Coronary artery (tissue), 2 donors: ENCODE measurements around the gene TEC.

Experiments
- DNase-seq: peaks from one replicate; pipeline ENCODE4 v3.0.0-alpha.2; 2017; ENCODE audit warnings: low spot score
- H3K27ac ChIP-seq, 2 donors: fragments of 200-600 bp; sonication (generic); one replicate each; pipeline ENCODE4 v1.5.1; 2016 to 2019
- H3K4me3 ChIP-seq: fragments of 200-600 bp; sonication (generic); 2 replicates; pipeline ENCODE4 v1.5.1; 2016; ENCODE audit warnings: mild to moderate bottlenecking, moderate library complexity
- TF ChIP-seq, protein P1 (sequence below): fragments of 200-600 bp; sonication (generic); IDR thresholded peaks from one replicate; pipeline ENCODE4 v1.5.1; 2019; ENCODE audit warnings: antibody characterized with exemption

Gene TEC

DNA sequence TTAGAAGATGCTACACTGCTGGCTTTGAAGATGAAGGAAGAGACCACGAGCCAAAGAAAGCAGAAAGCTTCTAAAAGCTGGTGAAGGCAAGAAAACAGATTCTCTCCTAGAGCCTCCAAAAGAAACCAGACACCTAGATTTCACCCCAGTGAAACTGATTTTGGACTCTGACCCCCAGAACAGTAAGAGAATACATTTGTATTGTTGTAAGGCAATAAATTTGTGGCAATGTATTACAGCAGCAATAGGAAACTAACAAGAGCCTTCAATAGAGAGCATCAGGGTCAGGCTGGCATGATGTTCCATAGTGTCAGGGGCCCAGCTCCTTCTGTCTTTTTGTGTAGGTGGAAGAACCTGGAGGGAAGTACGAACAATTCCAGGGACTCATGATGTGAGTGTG lies 6.0 kb upstream of the TEC start:
- H3K4me3 ChIP-seq: no peak overlapping the region
- no peak for DNase-seq
- TF ChIP-seq, protein P1, sequence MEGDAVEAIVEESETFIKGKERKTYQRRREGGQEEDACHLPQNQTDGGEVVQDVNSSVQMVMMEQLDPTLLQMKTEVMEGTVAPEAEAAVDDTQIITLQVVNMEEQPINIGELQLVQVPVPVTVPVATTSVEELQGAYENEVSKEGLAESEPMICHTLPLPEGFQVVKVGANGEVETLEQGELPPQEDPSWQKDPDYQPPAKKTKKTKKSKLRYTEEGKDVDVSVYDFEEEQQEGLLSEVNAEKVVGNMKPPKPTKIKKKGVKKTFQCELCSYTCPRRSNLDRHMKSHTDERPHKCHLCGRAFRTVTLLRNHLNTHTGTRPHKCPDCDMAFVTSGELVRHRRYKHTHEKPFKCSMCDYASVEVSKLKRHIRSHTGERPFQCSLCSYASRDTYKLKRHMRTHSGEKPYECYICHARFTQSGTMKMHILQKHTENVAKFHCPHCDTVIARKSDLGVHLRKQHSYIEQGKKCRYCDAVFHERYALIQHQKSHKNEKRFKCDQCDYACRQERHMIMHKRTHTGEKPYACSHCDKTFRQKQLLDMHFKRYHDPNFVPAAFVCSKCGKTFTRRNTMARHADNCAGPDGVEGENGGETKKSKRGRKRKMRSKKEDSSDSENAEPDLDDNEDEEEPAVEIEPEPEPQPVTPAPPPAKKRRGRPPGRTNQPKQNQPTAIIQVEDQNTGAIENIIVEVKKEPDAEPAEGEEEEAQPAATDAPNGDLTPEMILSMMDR: no peak
- no peak overlapping the region for H3K27ac ChIP-seq

DNA sequence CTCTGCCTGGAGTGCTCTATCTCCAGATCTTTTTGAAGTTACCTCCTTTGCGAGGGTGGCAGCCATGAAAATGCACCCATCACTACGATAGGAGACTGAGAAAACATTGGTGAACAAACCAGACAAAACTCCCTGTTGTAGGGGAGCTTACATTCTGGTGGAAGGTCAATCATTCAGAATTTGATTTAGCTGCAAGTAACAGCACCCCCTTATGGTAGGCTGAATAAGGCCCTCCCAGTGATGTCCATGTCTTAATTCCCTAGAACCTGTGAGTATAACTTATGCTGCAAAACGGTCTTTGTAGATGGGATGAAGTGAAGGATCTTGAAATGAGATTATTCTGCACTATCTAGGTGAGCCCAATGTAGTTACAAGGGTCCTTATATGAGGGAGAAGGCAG lies 5.6 kb upstream of the TEC start:
- TF ChIP-seq, protein P1: no peak
- Histone ChIP-seq H3K27ac (no peak overlapping the region), H3K4me3 (no peak overlapping the region)
- no peak for DNase-seq

DNA sequence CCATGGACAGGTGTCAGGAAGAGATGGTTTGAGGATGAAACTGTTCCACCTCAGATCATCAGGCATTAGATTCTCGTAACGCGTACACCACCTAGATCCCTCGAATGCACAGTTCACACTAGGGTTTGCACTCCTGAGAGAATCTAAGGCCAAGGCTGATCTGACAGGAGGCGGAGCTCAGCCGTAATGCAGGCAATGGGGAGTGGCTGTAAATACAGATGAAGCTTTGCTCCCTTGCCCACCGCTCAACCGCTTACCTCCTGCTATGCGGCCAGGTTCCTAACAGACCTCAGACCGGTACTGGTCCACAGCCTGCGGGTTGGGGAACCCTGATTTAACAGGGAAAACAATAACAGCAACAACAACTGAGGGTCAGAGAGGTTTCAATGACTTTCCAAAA lies 2.0 kb upstream of the TEC start:
- DNase-seq: no peak
- no peak overlapping the region for H3K4me3 ChIP-seq
- no peak overlapping the region for H3K27ac ChIP-seq
- TF ChIP-seq, protein P1: no peak

DNA sequence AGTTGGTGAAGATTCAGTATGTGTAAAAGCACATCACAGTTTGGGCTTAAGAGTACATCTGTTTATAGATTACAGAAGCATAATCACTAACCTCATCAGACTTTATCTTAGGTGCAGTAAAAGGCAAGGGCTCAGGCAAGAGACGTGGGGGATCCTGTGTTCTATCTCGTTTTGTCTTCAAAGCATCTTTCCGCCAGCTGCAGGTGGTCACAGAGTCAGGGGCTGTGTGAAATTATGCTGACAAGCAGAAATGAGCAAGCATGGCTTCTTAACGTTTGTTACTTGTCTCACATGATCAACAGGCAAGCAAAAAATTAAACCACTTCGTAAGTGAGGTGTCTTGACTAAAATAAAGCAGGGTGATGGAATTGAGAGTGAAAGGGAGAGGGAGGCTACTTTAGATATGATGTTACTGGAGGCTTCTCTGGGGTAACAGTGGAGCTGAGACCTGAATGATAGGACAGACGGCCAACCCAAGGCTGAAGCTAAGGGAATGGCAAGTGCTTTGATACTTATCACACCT lies 1.4 kb upstream of the TEC start:
- Histone ChIP-seq H3K4me3 (no peak overlapping the region), H3K27ac (no peak overlapping the region)
- DNase-seq: no peak
- TF ChIP-seq, protein P1: no peak

DNA sequence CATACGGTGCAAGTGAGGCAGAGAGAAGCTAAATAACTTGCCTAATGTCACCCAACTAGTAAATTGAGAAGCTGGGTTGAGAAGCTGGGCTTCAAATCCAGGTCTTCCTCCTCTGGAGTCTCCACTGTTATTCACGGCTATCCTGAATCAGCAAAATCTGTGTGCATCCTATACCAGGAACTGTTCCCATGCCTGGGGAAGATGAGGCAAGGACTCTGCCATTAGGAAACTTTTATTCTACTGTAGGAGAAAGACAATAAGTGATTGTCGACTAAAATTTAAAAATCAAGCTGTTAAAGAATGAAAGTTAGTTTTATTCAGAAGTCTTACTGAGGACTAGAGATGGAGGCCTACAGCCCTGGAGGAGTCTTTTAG lies 872 bp upstream of the TEC start:
- no peak for DNase-seq
- peak overlapping the region; percentile 59 to 87 for H3K27ac ChIP-seq
- peak overlapping the region; percentile 90 for H3K4me3 ChIP-seq
- TF ChIP-seq, protein P1: no peak

DNA sequence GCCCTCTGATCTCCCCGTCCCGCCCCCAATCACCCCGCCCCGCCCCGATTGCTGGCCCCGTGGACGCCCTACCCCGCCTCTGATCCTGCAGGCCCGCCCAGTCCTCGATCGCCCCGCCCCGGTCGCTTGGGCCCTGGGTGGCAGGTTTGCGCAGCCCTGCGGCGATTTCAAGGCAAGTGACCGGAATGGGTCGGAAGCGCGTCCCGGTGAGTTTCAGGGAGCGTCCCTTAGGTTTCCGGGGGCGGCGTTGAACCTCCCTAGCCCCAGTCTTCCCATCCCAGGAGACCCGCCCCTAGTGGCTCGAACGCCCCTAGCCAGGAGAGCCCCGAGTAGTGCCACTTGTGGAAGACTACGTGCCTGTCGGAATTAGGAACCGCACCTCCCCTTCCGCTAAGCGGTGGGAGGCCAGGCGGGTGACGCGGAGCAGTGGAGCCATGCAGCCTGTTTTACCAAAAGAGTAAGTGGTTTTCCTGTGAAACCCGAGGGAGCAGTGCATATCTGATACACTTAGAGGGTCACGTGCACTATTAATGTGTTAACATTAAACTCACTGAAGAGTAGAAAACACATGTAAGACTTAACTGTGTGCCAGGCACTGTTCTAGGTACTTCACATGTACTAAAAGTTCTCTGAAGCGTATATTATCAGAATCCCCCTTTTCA lies 354 bp upstream of the TEC start:
- DNase-seq: peak; percentile 94
- peak overlapping the region; percentile 59 to 87 for H3K27ac ChIP-seq
- TF ChIP-seq, protein P1: no peak
- H3K4me3 ChIP-seq: peak overlapping the region; percentile 90

DNA sequence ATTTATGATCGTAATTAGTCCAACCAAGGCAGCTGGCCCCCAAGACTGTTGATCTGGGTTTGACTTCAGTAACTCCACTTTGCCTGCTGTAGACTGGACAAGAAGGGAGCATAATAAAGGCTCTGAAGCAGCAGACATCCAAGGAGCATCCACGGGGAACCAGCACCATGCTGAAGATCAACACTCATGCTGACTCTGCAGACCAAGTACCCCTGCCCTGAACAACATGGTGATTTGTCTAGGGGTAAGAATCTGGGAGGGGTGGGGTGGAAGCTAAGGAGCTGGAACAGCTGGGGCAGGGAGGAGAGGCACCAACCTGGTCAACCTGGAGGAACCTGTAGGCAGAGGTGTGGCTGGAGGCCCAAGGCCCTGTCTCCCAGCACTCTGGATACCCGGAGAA lies 2.1 kb downstream of the TEC start:
- Histone ChIP-seq H3K4me3 (no peak overlapping the region), H3K27ac (peak overlapping the region in 1 of 2 donors; percentile 22)
- no peak for DNase-seq
- TF ChIP-seq, protein P1: no peak
